ENCODE data around the gene FNDC11. TPM values are rescaled to one million over a fixed set of nuclear protein-coding genes. Genes with fewer than 3 reads are reported as not detected.

FNDC11 gene
- total RNA-seq, 1 donor from 2014 or later: 1.7 TPM

GRCh38 chr20:63540417-63541186 lies 13.4 kb upstream of the FNDC11 start:
- no peak for DNase-seq (ENCODE audit: low read depth)
- H3K4me3 ChIP-seq (ENCODE audit: low read depth, low read length): no peak overlapping the region
- no peak for TF ChIP-seq CTCF (conservative IDR thresholded peaks at IDR 0.05; ENCODE audit: low read depth, low read length)

GRCh38 chr20:63541371-63541770 lies 12.6 kb upstream of the FNDC11 start:
- TF ChIP-seq CTCF (conservative IDR thresholded peaks at IDR 0.05; ENCODE audit: low read depth, low read length): no peak
- H3K4me3 ChIP-seq (ENCODE audit: low read depth, low read length): no peak overlapping the region
- no peak for DNase-seq (ENCODE audit: low read depth)

- no peak overlapping the region for H3K4me3 ChIP-seq (ENCODE audit: low read depth, low read length)
- no peak for TF ChIP-seq CTCF (conservative IDR thresholded peaks at IDR 0.05; ENCODE audit: low read depth, low read length)
- no peak for DNase-seq (ENCODE audit: low read depth)
Observed at GRCh38 chr20:63542031-63542559, 11.9 kb upstream of the FNDC11 start.

GRCh38 chr20:63542696-63543095 lies 11.3 kb upstream of the FNDC11 start:
- no peak for DNase-seq (ENCODE audit: low read depth)
- H3K4me3 ChIP-seq (ENCODE audit: low read depth, low read length): no peak overlapping the region
- TF ChIP-seq CTCF (conservative IDR thresholded peaks at IDR 0.05; ENCODE audit: low read depth, low read length): no peak

- no peak for DNase-seq (ENCODE audit: low read depth)
- no peak overlapping the region for H3K4me3 ChIP-seq (ENCODE audit: low read depth, low read length)
- no peak for TF ChIP-seq CTCF (conservative IDR thresholded peaks at IDR 0.05; ENCODE audit: low read depth, low read length)
Observed at GRCh38 chr20:63543131-63543530, 10.8 kb upstream of the FNDC11 start.

- no peak overlapping the region for H3K4me3 ChIP-seq (ENCODE audit: low read depth, low read length)
- DNase-seq (ENCODE audit: low read depth): no peak
- no peak for TF ChIP-seq CTCF (conservative IDR thresholded peaks at IDR 0.05; ENCODE audit: low read depth, low read length)
Observed at GRCh38 chr20:63543733-63544132, 10.2 kb upstream of the FNDC11 start.
